Measurements from ENCODE around the gene NUP153. TPM values are rescaled to one million over a fixed set of nuclear protein-coding genes. Genes with fewer than 3 reads are reported as not detected.

The NUP153 gene
- polyA plus RNA-seq, 3 donors from 2014 or later: 2.0 to 7.0 (median 2.6) TPM

- peak in 2 of 3 donors; percentile 25 to 32 for DNase-seq
- Mint-ChIP-seq H3K4me1 (peaks cover 67 to 86% of the 10 kb centered on the region in 2 donors), H3K27ac (peak overlapping the region; percentile 66 to 92 (median 87)), H3K9me3 (no peaks in the 10 kb centered on the region), H3K27me3 (ENCODE audit: low read depth in 3 of 3) (peaks cover 0 to 4% (median 0%) of the 10 kb centered on the region in 3 donors), H3K36me3 (peaks cover 20 to 37% (median 21%) of the 10 kb centered on the region in 3 donors), H3K4me3 (peak overlapping the region; percentile 69 to 82 (median 73))
These were observed 73.8 kb downstream of the NUP153 start for GRCh38 chr6:17632934-17633333.

GRCh38 chr6:17630511-17631073 lies 76.1 kb downstream of the NUP153 start:
- peaks cover 69 to 84% of the 10 kb centered on the region in 2 donors for H3K4me1 Mint-ChIP-seq
- H3K27ac Mint-ChIP-seq: peak overlapping the region; percentile 76 to 91 (median 88)
- peaks cover 0 to 4% (median 0%) of the 10 kb centered on the region in 3 donors for H3K27me3 Mint-ChIP-seq (ENCODE audit: low read depth in 3 of 3)
- peaks cover 9 to 25% (median 17%) of the 10 kb centered on the region in 3 donors for H3K36me3 Mint-ChIP-seq
- DNase-seq: no peak
- no peak overlapping the region for H3K4me3 Mint-ChIP-seq
- no peaks in the 10 kb centered on the region for H3K9me3 Mint-ChIP-seq

- H3K27ac Mint-ChIP-seq: peak overlapping the region; percentile 63 to 91 (median 87)
- H3K36me3 Mint-ChIP-seq: peaks cover 9 to 25% (median 15%) of the 10 kb centered on the region in 3 donors
- peak overlapping the region in 1 of 5 donors; percentile 11 for H3K4me3 Mint-ChIP-seq
- H3K4me1 Mint-ChIP-seq: peaks cover 66 to 81% of the 10 kb centered on the region in 2 donors
- H3K27me3 Mint-ChIP-seq (ENCODE audit: low read depth in 3 of 3): peaks cover 0 to 4% (median 0%) of the 10 kb centered on the region in 3 donors
- no peak for DNase-seq
- no peaks in the 10 kb centered on the region for H3K9me3 Mint-ChIP-seq
These were observed 76.8 kb downstream of the NUP153 start for GRCh38 chr6:17629824-17630510.

GRCh38 chr6:17628873-17629272 lies 77.9 kb downstream of the NUP153 start:
- Mint-ChIP-seq H3K27ac (peak overlapping the region; percentile 63 to 91 (median 87)), H3K4me1 (peaks cover 58 to 72% of the 10 kb centered on the region in 2 donors), H3K9me3 (no peaks in the 10 kb centered on the region), H3K4me3 (peak overlapping the region; percentile 9 to 58 (median 50)), H3K36me3 (peaks cover 9 to 31% (median 15%) of the 10 kb centered on the region in 3 donors), H3K27me3 (ENCODE audit: low read depth in 3 of 3) (peaks cover 0 to 2% (median 0%) of the 10 kb centered on the region in 3 donors)
- no peak for DNase-seq

- H3K36me3 Mint-ChIP-seq: peaks cover 9 to 35% (median 12%) of the 10 kb centered on the region in 3 donors
- DNase-seq: no peak
- no peaks in the 10 kb centered on the region for H3K9me3 Mint-ChIP-seq
- peaks cover 0 to 1% (median 0%) of the 10 kb centered on the region in 3 donors for H3K27me3 Mint-ChIP-seq (ENCODE audit: low read depth in 3 of 3)
- no peak overlapping the region for H3K4me3 Mint-ChIP-seq
- H3K4me1 Mint-ChIP-seq: peaks cover 30 to 45% of the 10 kb centered on the region in 2 donors
- H3K27ac Mint-ChIP-seq: peak overlapping the region in 1 of 6 donors; percentile 4
These were observed 82.3 kb downstream of the NUP153 start for GRCh38 chr6:17624396-17624795.

- Mint-ChIP-seq H3K4me3 (no peak overlapping the region), H3K9me3 (no peaks in the 10 kb centered on the region), H3K27ac (peak overlapping the region in 2 of 6 donors; percentile 28 to 39), H3K4me1 (peaks cover 17 to 38% of the 10 kb centered on the region in 2 donors), H3K36me3 (peaks cover 7 to 41% (median 8%) of the 10 kb centered on the region in 3 donors), H3K27me3 (ENCODE audit: low read depth in 3 of 3) (peaks cover 0 to 3% (median 1%) of the 10 kb centered on the region in 3 donors)
- no peak for DNase-seq
These were observed 84.6 kb downstream of the NUP153 start for GRCh38 chr6:17622144-17622543.

GRCh38 chr6:17621003-17621402 lies 85.7 kb downstream of the NUP153 start:
- H3K27ac Mint-ChIP-seq: peak overlapping the region; percentile 13 to 73 (median 23)
- peaks cover 19 to 32% of the 10 kb centered on the region in 2 donors for H3K4me1 Mint-ChIP-seq
- no peak for DNase-seq
- peaks cover 0 to 7% (median 1%) of the 10 kb centered on the region in 3 donors for H3K27me3 Mint-ChIP-seq (ENCODE audit: low read depth in 3 of 3)
- no peak overlapping the region for H3K4me3 Mint-ChIP-seq
- H3K9me3 Mint-ChIP-seq: no peaks in the 10 kb centered on the region
- H3K36me3 Mint-ChIP-seq: peaks cover 12 to 48% (median 13%) of the 10 kb centered on the region in 3 donors

- peaks cover 16 to 54% of the 10 kb centered on the region in 2 donors for H3K4me1 Mint-ChIP-seq
- no peaks in the 10 kb centered on the region for H3K9me3 Mint-ChIP-seq
These were observed 90.9 kb downstream of the NUP153 start for GRCh38 chr6:17615794-17616193.

GRCh38 chr6:17612048-17612447 lies 94.7 kb downstream of the NUP153 start:
- no peak for DNase-seq
- Mint-ChIP-seq H3K36me3 (peaks cover 9 to 28% (median 15%) of the 10 kb centered on the region in 3 donors), H3K27me3 (ENCODE audit: low read depth in 3 of 3) (peaks cover 0 to 4% (median 3%) of the 10 kb centered on the region in 3 donors), H3K27ac (peak overlapping the region; percentile 51 to 80 (median 61)), H3K9me3 (no peaks in the 10 kb centered on the region), H3K4me3 (no peak overlapping the region), H3K4me1 (peaks cover 6 to 45% of the 10 kb centered on the region in 2 donors)

More at GRCh38 chr6:17615794-17616193, 90.9 kb downstream of the NUP153 start:
- Mint-ChIP-seq H3K36me3 (peaks cover 13 to 38% (median 13%) of the 10 kb centered on the region in 3 donors), H3K27me3 (ENCODE audit: low read depth in 3 of 3) (peaks cover 0 to 7% (median 3%) of the 10 kb centered on the region in 3 donors), H3K27ac (peak overlapping the region in 1 of 6 donors; percentile 7), H3K4me3 (no peak overlapping the region)
- DNase-seq: no peak

- H3K36me3 Mint-ChIP-seq: peaks cover 9 to 27% (median 15%) of the 10 kb centered on the region in 3 donors
These were observed 95.9 kb downstream of the NUP153 start for GRCh38 chr6:17610835-17611234.

GRCh38 chr6:17606606-17607005 lies 100.1 kb downstream of the NUP153 start:
- Mint-ChIP-seq H3K27ac (peak overlapping the region in 2 of 6 donors; percentile 51 to 72), H3K27me3 (ENCODE audit: low read depth in 3 of 3) (peaks cover 0 to 3% (median 2%) of the 10 kb centered on the region in 3 donors), H3K36me3 (peaks cover 16 to 42% (median 32%) of the 10 kb centered on the region in 3 donors), H3K4me1 (peaks cover 35 to 73% of the 10 kb centered on the region in 2 donors), H3K4me3 (peak overlapping the region in 1 of 5 donors; percentile 21), H3K9me3 (no peaks in the 10 kb centered on the region)
- DNase-seq: no peak

More at GRCh38 chr6:17610835-17611234, 95.9 kb downstream of the NUP153 start:
- H3K9me3 Mint-ChIP-seq: no peaks in the 10 kb centered on the region
- DNase-seq: no peak
- H3K4me1 Mint-ChIP-seq: peaks cover 5 to 54% of the 10 kb centered on the region in 2 donors
- H3K4me3 Mint-ChIP-seq: no peak overlapping the region
- H3K27me3 Mint-ChIP-seq (ENCODE audit: low read depth in 3 of 3): peaks cover 0 to 5% (median 0%) of the 10 kb centered on the region in 3 donors
- H3K27ac Mint-ChIP-seq: peak overlapping the region in 4 of 6 donors; percentile 3 to 62 (median 24)

GRCh38 chr6:17602888-17603287 lies 103.8 kb downstream of the NUP153 start:
- H3K27me3 Mint-ChIP-seq (ENCODE audit: low read depth in 3 of 3): peaks cover 5 to 23% (median 14%) of the 10 kb centered on the region in 3 donors
- H3K36me3 Mint-ChIP-seq: peaks cover 16 to 31% (median 30%) of the 10 kb centered on the region in 3 donors
- H3K27ac Mint-ChIP-seq: peak overlapping the region; percentile 53 to 95 (median 88)

GRCh38 chr6:17601386-17601703 lies 105.4 kb downstream of the NUP153 start:
- Mint-ChIP-seq H3K36me3 (peaks cover 12 to 27% (median 25%) of the 10 kb centered on the region in 3 donors), H3K27ac (peak overlapping the region; percentile 85 to 96 (median 93)), H3K4me1 (peaks cover 53 to 63% of the 10 kb centered on the region in 2 donors), H3K27me3 (ENCODE audit: low read depth in 3 of 3) (peaks cover 5 to 23% (median 14%) of the 10 kb centered on the region in 3 donors), H3K9me3 (no peaks in the 10 kb centered on the region), H3K4me3 (peak overlapping the region; percentile 90 to 95 (median 94))
- DNase-seq: peak in 1 of 3 donors; percentile 23

More at GRCh38 chr6:17602888-17603287, 103.8 kb downstream of the NUP153 start:
- Mint-ChIP-seq H3K4me3 (peak overlapping the region; percentile 90 to 95 (median 94)), H3K9me3 (no peaks in the 10 kb centered on the region), H3K4me1 (peaks cover 53 to 68% of the 10 kb centered on the region in 2 donors)
- DNase-seq: no peak

Data from immature natural killer cell (primary cell).